Measurements from ENCODE around the gene MRPS18A.
"Not testable (repeated sequence)": the region's sequence is repeated elsewhere in the genome, so short reads cannot be mapped to it uniquely, and the experiment has no call there.

MRPS18A gene

DNA sequence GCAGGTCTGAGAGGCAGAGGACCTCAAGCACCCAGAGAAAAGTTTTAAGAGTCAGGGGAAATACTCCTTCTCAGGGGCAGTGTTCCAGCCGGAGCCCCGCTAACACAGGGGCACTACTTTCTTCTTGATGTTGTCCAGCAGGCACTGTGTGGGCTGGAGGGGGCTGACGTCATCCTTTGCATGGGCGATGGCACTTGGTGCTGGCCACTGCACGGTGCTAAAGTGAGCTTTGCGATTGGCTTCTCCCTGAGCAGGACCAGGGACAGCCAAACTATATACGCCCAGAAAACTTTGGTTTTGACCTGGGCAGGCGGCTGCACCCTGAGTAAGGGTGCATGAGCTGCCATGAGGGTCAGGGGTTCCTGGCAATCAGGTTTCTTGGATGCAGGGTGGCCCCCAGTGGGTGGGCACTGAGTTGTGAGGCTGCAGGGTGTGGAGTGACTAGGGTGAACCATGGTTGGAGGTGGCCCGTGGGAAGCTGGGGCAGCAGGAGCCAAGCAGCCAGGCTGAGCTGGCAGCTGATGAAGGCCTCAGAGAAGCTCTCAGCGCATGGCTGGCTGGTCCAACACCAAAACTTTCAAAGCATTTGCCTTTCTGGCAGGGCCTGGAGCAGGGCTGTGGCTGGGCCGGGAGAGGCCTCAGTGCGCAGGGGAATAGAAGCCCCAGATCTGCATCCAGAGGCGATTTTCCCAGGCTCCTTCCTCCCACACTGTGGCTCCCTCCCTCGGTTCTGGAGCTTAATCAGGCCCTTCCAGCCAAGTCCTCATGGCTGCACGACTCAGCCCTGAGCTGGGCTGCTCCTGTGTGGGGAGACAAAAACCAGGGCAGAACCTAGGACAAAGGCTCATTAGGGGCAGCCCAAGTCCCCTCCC lies 18.3 kb downstream of the MRPS18A start:
- no peak for FAIRE-seq

DNA sequence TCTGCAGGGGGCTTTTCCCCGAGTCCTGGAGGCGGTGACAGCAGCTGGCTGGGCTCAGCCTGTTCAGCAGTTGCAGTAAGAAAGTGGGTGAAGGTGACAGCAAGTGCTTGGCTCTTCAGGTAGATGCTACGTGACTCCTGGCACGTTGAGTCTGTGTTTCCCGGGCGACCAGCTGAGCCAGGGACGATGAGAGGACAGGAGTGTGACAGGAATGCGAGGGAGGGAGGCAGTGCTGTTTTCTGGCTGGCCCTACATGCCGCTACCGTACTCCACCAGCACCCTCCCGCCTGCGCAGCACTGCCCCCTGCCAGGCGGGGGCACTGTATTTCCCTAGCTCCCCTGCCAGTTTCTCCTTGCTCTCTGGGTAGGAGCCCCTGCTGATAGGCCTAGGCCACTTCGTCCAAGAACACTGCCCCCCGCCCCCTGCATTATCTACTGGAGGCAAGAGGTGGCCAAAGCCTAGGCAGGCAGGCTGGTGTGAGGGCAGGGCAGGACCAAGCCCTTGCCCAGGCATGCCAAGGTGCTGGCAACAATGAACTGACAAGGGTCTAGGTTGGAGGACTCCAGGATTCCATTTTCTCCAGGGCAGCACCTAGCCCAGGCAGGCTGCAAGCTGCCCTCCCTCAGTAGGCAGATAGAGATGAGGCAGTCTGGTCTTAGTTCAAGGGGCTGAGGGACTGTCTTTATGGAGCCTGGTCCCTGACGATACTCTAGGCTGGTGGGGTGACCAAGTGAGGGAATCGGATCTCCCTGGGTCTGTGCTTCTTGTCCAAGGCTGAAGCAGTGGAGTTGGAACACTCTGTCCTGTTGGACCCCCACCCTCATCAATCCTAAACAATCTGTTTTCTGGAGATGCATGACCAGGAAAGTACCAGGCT lies 19.2 kb downstream of the MRPS18A start:
- no peak for FAIRE-seq

DNA sequence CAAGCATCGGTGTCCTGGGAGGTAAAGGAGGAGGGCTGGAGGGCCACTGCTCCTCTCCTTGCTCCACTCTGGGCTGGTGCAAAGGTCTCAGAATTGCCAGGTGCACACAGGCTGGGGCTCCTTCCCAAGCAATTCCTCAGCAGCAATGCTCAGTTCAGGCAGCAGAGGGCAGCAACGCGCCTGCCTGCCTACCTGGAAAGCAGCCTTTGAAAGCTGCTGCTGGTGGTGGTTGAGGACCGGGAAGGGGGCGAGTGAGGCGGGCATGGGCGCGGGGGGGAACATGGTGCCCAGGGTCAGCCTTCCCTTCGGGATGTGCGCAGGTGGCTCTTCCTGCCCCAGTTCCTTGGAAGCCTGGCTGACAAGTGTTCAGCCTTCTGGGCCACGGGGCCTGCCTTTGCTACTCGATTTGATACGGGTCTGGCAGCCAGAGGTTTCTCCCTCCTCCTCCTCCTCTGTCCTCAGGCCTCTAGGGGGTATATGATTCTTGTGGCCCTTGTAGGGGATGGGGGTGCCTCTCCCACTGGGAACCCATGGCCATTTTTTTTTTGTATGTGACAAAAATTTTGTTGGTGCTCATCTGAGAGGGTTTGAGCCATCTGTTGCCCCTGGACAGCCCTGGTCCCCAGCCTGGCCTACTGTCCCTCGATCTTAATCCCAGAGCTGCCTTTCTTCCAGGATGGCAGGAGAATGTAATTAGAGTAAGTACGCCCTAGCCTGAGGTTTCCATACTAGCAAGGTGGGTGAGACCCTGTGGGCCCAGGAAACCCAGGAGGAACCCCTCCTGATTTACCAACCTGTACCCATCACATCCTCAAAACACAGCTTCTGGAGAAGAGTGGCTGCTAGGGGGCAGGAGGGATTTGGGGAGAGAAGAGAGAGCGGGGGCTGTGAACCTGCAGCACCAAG lies 20.1 kb downstream of the MRPS18A start:
- no peak for FAIRE-seq

DNA sequence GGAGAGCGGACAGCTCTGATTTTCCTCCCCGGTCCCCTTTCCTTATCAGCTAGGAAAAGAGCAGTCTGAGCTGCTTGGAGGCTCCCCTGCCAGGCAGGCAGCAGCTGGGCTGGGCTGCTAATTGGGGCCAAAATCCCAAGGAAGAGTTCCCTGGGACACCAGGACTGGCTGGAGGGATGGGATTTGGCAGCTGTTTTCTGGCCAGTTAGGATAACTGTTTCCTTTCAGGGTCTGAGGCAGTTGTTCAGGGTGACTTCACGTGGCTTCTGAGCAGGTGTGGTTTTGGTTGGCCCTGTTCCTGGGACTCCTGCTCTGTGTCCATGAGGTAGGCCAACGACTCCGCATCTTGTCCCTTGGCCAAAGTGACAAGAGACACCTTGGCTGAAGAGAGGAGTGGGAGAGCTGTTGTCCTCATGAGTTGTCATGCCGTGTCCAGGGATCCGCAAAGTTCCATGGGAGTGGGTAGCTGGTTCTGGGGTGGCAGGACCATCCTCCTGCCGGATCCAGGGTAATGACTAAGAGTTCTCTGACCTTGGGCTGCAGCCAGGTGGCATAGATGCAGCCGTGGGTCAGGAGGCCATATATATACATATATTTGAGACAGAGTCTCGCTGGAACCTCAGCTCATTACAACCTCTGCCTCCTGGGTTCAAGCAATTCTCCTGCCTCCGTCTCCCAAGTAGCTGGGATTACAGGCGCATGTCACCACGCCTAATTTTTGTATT lies 21.2 kb downstream of the MRPS18A start:
- FAIRE-seq = no peak

DNA sequence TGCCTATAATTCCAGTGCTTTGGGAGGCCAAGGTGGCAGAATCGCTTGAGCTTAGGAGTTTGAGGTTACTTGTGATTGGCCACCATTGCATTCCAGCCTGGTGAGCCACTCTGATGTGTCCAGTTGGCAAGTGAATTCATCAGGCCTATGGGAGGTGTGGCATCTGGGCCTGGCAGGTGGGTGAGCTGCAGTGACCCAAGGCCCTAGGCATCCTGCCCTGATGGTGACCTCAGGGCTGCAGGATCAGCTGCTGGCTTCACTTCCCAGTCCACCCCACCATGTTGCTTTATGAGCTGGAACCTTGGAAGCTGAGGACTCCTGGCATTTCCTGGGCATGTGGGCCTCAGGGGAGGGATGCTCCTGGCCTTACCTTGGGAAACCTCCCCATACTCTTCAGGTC lies 22.2 kb downstream of the MRPS18A start:
- FAIRE-seq = no peak

DNA sequence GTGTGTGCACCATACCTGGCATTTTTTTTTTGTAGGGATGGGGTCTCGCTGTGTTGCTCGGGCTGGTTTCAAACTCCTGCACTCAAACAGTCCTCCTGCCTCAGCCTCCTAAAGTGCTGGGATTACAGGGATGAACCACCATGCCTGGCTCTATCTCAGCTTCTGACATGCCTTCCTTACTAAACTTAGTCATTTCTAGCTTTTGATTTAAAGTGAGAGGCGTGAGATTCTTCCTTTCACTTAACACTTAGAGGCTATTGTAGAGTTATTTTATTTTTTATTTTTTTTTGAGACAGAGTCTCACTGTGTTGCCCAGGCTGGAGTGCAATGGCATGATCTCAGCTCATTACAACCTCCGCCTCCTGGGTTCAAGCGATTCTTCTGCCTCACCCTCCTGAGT lies 24.6 kb downstream of the MRPS18A start:
- FAIRE-seq = not testable (repeated sequence)

DNA sequence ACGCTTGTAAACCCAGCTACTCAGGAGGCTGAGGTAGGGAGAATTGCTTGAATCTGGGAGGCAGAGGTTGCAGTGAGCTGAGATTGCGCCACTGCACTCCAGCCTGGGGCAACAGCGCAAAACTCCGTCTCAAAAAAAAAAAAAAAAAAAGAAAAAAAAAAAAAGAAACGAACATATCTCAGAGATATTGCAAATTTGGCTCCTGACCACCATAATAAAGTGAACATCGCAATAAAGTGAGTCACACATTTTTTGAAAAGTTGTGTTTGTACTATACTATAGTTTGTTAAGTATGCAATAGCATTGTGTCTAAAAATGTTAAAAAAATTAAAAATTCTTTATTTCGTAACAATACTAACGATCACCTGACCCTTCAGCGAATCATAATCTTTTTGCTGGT lies 29.4 kb downstream of the MRPS18A start:
- FAIRE-seq = no peak

DNA sequence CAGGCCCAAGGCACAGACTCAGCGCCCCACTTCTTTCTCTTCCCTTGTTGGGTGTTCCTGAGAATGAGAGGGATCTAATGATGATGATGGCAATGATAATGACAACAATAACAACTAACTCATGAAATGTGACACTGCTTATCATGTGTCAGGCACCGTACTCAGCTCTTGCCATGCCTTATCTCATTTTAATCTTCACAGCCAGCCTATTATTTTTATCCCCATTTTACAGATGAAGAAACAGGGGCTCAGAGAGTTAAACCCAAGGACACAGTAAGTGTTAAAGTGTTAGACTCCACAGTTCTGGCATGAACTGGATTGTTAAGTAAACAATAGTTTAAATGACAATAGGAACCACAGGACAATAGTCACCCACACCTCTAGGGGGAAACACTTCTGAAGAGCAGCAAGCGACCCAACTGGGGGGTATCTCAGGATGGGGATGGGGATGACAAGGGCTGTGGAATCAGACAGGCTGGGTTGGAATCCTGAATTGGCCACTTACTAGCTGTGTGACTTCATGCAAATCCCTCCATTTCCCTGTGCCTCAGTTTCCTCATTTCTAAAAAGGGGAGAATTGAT lies 30.3 kb downstream of the MRPS18A start:
- no peak for FAIRE-seq

DNA sequence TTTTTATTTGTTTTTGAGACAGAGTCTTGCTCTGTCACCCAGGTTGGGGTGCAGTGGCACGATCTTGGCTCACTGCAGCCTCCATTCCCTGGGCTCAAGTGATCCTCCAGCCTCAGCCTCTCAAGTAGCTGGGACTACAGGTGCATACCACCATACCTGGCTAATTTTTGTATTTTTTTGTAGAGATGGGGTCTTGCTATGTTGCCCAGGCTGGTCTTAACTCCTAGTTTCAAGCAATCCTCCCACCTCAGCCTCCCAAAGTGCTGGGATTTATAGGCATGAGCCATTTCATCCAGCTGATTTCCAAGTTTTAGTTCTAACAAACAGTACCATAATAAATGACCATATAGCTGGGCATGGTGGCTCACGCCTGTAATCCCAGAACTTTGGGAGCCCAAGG lies 34.8 kb downstream of the MRPS18A start:
- not testable (repeated sequence) for FAIRE-seq

DNA sequence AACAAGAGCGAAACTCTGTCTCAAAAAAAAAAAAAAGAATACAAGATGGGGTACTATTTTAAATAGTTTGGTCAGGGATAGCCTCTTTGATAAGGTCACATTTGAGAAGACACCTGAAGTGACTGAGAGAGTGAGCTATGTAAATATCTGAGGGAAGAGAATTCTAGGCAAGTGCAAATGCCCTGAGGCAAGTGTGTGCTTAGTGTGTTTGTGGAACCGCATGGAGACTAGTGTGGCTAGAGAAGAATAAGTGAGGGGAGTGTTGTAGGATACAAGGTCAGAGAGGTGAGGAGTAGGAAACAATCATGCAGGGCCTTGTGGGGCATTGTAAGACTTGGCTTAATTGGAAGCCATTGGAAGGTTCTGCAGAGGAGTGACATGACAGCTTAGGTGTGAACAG lies 39.3 kb downstream of the MRPS18A start:
- no peak for FAIRE-seq

DNA sequence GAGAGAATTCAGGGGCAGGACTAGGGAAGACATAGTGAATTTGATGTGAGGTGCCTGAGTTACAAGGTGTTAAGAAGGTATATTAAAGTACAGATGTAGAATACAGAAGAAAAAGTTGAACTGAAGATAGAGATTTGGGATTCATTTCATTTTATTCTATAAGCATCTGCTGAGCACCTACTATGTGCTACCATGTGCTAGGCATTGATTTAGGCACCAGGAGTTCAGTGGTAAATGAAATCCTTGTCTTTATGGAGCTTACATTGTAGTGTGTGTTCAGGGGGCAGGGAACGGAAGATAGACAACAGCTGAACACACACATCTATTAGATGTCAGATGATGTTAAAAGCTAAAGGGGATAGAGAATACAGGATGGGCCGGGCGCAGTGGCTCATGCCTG lies 40.0 kb downstream of the MRPS18A start:
- FAIRE-seq = no peak

DNA sequence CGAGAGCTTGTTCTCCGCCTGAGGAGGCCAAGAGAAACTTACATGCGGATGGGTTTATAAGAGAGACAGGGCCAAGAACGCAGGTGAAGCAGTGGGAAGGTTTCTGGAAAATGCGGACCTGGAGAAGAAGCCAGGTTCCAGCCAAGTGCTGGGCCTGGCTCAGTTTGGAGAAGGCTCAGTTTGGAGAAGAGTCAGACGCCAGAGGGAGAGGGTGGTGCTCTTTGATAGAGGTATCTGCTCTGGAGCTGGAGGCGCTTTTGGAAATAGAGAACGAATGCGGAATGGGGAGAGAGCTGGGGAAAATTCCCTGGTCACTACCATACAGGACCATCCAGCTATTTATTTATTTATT lies 42.0 kb downstream of the MRPS18A start:
- FAIRE-seq = no peak

DNA sequence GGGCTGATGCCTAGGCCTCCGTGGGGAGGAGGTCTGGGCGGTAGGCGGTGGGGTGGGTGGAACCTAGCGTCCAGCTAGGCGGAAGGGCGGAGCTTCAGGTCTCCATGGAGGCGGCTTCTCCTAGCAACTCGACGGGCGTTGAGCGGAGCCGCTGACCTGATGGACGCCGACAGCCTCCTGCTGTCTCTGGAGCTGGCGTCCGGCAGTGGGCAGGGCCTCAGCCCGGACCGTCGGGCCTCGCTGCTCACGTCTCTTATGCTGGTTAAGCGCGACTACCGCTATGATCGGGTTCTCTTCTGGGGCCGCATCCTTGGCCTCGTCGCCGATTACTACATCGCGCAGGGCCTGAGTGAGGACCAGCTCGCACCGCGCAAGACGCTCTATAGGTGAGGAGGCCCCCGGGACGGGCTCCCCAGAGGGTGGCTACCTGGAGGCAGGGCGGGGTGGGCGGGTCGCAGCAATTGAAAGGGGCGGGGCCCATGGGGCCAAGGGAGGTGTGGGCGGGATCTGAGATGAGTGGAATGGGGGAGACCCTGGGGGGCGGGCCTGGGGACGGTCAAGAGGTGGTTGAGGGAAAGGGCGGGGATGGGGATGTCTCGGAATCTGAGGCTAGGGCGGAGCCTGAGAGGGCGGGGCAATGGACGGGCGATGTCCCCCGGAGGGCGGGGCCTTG lies 42.5 kb downstream of the MRPS18A start, which contains the start of gene RSPH9:
Gene RSPH9 (plus strand): TSS at position 97 of the 673 bp plus-strand sequence. CDS start 63 bp downstream, at position 160.
- FAIRE-seq = peak; percentile 74

DNA sequence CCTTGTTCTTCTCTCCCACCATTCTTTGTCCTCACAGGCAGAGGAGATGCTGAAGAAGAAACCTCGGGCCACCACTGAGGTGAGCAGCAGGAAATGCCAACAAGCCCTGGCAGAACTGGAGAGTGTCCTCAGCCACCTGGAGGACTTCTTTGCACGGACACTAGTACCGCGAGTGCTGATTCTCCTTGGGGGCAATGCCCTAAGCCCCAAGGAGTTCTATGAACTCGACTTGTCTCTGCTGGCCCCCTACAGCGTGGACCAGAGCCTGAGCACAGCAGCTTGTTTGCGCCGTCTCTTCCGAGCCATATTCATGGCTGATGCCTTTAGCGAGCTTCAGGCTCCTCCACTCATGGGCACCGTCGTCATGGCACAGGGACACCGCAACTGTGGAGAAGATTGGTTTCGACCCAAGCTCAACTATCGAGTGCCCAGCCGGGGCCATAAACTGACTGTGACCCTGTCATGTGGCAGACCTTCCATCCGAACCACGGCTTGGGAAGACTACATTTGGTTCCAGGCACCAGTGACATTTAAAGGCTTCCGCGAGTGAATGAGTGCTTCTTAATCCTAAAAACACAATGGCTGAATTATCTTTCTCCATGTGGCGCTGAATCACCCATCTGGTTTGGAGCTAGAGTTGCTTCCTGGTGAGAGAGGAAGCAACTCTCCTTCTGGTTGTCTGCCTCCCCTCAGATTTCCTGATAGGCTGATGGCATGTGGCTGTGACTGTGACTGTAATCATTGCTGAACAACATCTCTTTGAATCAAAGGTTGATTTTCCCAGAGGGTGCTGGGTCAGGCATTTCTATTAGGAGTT lies 47.4 kb downstream of the MRPS18A start:
- FAIRE-seq = no peak

DNA sequence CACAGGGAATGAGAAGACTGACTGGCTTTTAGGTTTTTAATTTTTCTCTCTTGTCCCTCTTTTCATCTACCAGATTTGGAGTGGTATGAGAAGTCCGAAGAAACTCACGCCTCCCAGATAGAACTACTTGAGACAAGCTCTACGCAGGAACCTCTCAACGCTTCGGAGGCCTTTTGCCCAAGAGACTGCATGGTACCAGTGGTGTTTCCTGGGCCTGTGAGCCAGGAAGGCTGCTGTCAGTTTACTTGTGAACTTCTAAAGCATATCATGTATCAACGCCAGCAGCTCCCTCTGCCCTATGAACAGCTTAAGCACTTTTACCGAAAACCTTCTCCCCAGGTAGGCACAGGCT lies 51.3 kb downstream of the MRPS18A start:
- FAIRE-seq = no peak

DNA sequence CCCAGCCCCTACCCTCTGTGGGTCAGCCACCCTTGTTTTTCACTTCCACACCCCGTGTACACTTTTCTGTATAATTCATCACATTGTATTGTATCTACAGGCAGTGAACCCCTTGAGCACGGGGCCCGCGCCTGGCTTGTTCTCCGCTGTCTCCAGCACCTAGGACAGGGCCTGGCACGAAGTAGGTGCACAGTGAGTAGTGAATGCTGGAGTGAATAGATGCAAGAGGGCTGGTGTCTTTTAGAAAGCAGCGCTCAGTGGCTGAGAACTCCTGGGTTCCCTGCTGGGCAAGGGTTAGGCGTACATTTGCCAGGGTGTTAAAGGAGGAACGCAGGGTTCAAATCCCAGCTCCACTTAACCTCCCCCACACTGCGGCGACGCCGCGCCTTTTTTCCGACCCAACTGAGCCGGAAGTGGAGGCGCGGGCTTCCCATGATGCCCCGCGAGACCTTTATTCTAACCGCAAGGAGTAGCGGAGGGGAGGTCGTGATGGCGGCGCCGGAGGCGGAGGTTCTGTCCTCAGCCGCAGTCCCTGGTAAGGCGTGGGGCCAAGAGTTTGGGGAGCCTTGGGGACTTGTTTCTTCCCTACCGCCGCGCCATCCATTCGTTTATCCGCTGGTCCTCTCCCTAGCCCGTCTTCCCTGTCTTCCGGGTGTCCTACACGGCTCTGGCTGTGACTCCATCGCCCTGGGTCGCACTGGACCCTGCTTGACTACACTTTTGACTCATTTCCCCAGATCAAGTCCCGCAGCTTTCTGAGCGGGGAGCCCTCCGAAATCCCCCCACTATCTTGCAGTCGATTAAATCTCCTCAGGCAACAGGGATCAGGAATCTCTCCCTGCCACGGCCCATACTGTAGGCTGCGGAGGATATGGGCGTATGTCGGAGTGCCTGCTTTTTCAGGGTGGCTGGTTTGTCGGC lies 51.9 kb downstream of the MRPS18A start, which contains the start of gene MAD2L1BP:
Gene MAD2L1BP (plus strand): TSS at position 454 of the 921 bp plus-strand sequence. CDS start 36 bp downstream, at position 490.
- FAIRE-seq = no peak

DNA sequence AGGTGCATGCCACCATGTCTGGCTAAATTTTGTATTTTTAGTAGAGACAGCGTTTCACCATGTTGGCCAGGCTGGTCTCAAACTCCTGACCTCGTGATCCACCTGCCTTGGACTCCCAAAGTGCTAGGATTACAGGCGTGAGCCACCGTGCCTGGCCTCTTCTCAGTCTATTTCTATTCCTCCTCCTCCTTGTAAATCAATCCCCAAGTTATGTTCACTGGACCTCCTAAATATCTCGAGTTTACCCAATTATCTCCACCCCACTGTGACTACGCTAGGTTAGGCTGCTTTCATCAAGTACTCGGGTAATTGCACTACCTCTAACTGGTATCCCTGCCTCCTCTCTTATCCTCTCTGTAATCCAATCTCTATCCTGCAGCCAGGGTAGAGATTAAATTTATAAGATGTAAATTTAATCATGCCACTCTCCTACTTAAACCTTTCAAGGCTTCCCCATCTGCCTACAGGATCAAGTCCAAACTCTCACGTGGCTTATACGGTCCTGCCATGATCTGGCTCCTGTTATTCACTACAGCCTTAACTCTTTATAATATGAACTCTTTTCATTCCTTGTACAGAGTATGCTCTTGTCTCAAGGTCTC lies 52.8 kb downstream of the MRPS18A start:
- FAIRE-seq = no peak

DNA sequence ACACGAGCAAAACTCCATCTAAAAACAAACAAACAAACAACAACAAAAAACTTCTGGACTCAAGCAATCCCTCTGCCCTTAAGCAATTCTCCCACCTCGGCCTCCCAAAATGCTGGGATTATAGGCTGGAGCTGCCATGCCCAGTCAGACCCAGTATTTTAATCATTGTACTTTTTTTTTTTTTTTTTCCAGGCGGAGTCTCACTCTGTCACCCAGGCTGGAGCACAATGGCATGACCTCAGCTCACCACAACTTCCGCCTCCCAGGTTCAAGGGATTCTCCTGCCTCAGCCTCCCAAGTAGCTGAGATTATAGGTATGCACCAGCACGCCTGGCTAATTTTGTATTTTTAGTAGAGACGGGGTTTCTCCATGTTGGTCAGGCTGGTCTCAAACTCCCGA lies 54.6 kb downstream of the MRPS18A start:
- not testable (repeated sequence) for FAIRE-seq

Measured in G401.6 (cell line).